Stimulated activated naive B cell treated with anti-CD40 and anti-IgM and Interleukin-4, amounts not matched to agents 10 μg/mL and 1 μg/mL and 100 μg/mL, for 72 hours (primary cell): ENCODE results near the gene POLD3.
A peak's percentile ranks its signal among the peaks of the same experiment; 100 is the strongest.

Experiments used
- ATAC-seq, 2 donors: fragments of 150-1000 bp; cut with Tn5 transposase; replicated peaks; 2 replicates each; pipeline ENCODE4 v1.10.0; 2021; ENCODE audit warnings: moderate library complexity in 1 of 2
- DNase-seq: peaks from one replicate; pipeline ENCODE4 v3.0.0; 2021
- H3K27ac Mint-ChIP-seq: one replicate; pipeline ENCODE4 v1.8.0; 2022; ENCODE audit warnings: mild to moderate bottlenecking, mixed read lengths
- H3K27me3 Mint-ChIP-seq, 2 donors: one replicate each; pipeline ENCODE4 v1.8.0; 2022; ENCODE audit warnings: mixed read lengths in 2 of 2
- H3K36me3 Mint-ChIP-seq, 2 donors: one replicate each; pipeline ENCODE4 v1.8.0; 2022; ENCODE audit warnings: mixed read lengths in 2 of 2, mild to moderate bottlenecking in 1 of 2
- H3K4me1 Mint-ChIP-seq, 2 donors: one replicate each; pipeline ENCODE4 v1.8.0; 2022; ENCODE audit warnings: mixed read lengths in 2 of 2, mild to moderate bottlenecking in 1 of 2
- H3K4me3 Mint-ChIP-seq, 2 donors: one replicate each; pipeline ENCODE4 v1.8.0; 2022; ENCODE audit warnings: mild to moderate bottlenecking in 2 of 2, mixed read lengths in 2 of 2, moderate library complexity in 1 of 2
- H3K9me3 Mint-ChIP-seq, 2 donors: one replicate each; pipeline ENCODE4 v1.8.0; 2022; ENCODE audit warnings: mixed read lengths in 2 of 2, mild to moderate bottlenecking in 1 of 2

The POLD3 gene

GRCh38 chr11:74636630-74637184 is 44.3 kb downstream of the POLD3 start:
- ATAC-seq: peak in 1 of 2 donors; percentile 38
- H3K27me3 Mint-ChIP-seq: no peaks in the 10 kb centered on the region
- DNase-seq: no peak
- no peak overlapping the region for H3K4me3 Mint-ChIP-seq
- H3K27ac Mint-ChIP-seq: no peak overlapping the region
- peaks cover 0 to 5% of the 10 kb centered on the region in 2 donors for H3K4me1 Mint-ChIP-seq
- H3K9me3 Mint-ChIP-seq: no peaks in the 10 kb centered on the region
- peaks cover 41 to 74% of the 10 kb centered on the region in 2 donors for H3K36me3 Mint-ChIP-seq

- Mint-ChIP-seq H3K27me3 (no peaks in the 10 kb centered on the region), H3K27ac (no peak overlapping the region), H3K4me1 (peaks cover 0 to 4% of the 10 kb centered on the region in 2 donors), H3K4me3 (no peak overlapping the region), H3K36me3 (peaks cover 42 to 77% of the 10 kb centered on the region in 2 donors), H3K9me3 (no peaks in the 10 kb centered on the region)
- no peak for ATAC-seq
- DNase-seq: no peak
Measured at GRCh38 chr11:74637700-74638099, 45.3 kb downstream of the POLD3 start.

GRCh38 chr11:74638869-74639268 is 46.5 kb downstream of the POLD3 start:
- Mint-ChIP-seq H3K36me3 (peaks cover 50 to 79% of the 10 kb centered on the region in 2 donors), H3K9me3 (no peaks in the 10 kb centered on the region), H3K4me3 (no peak overlapping the region), H3K27ac (no peak overlapping the region), H3K27me3 (no peaks in the 10 kb centered on the region), H3K4me1 (peaks cover 0 to 4% of the 10 kb centered on the region in 2 donors)
- DNase-seq (no peak), ATAC-seq (no peak)

GRCh38 chr11:74639533-74639932 is 47.2 kb downstream of the POLD3 start:
- Mint-ChIP-seq H3K4me1 (peaks cover 0 to 4% of the 10 kb centered on the region in 2 donors), H3K36me3 (peaks cover 49 to 78% of the 10 kb centered on the region in 2 donors), H3K27me3 (no peaks in the 10 kb centered on the region), H3K4me3 (no peak overlapping the region), H3K27ac (no peak overlapping the region), H3K9me3 (no peaks in the 10 kb centered on the region)
- no peak for ATAC-seq
- no peak for DNase-seq

- no peak for DNase-seq
- no peaks in the 10 kb centered on the region for H3K27me3 Mint-ChIP-seq
- ATAC-seq: no peak
- H3K36me3 Mint-ChIP-seq: peaks cover 42 to 65% of the 10 kb centered on the region in 2 donors
- H3K9me3 Mint-ChIP-seq: no peaks in the 10 kb centered on the region
- H3K27ac Mint-ChIP-seq: no peak overlapping the region
- H3K4me1 Mint-ChIP-seq: peaks cover 0 to 2% of the 10 kb centered on the region in 2 donors
- no peak overlapping the region for H3K4me3 Mint-ChIP-seq
Measured at GRCh38 chr11:74641289-74641688, 48.9 kb downstream of the POLD3 start.

- Mint-ChIP-seq H3K36me3 (peaks cover 38 to 61% of the 10 kb centered on the region in 2 donors), H3K27ac (no peak overlapping the region), H3K4me1 (no peaks in the 10 kb centered on the region), H3K27me3 (no peaks in the 10 kb centered on the region), H3K9me3 (no peaks in the 10 kb centered on the region), H3K4me3 (no peak overlapping the region)
- no peak for DNase-seq
- ATAC-seq: no peak
Measured at GRCh38 chr11:74641905-74642304, 49.5 kb downstream of the POLD3 start.

GRCh38 chr11:74642912-74643311 is 50.5 kb downstream of the POLD3 start:
- Mint-ChIP-seq H3K27me3 (no peaks in the 10 kb centered on the region), H3K9me3 (no peaks in the 10 kb centered on the region), H3K4me3 (no peak overlapping the region), H3K27ac (no peak overlapping the region), H3K36me3 (peaks cover 33 to 55% of the 10 kb centered on the region in 2 donors), H3K4me1 (no peaks in the 10 kb centered on the region)
- no peak for DNase-seq
- ATAC-seq: no peak

GRCh38 chr11:74644081-74644480 is 51.7 kb downstream of the POLD3 start:
- DNase-seq (no peak), ATAC-seq (no peak)
- Mint-ChIP-seq H3K4me1 (no peaks in the 10 kb centered on the region), H3K9me3 (no peaks in the 10 kb centered on the region), H3K27ac (no peak overlapping the region), H3K4me3 (no peak overlapping the region), H3K36me3 (peaks cover 37 to 56% of the 10 kb centered on the region in 2 donors), H3K27me3 (no peaks in the 10 kb centered on the region)

GRCh38 chr11:74646215-74646614 is 53.8 kb downstream of the POLD3 start:
- ATAC-seq (no peak), DNase-seq (no peak)
- Mint-ChIP-seq H3K4me3 (no peak overlapping the region), H3K27ac (no peak overlapping the region), H3K36me3 (peaks cover 34 to 58% of the 10 kb centered on the region in 2 donors), H3K27me3 (no peaks in the 10 kb centered on the region), H3K9me3 (no peaks in the 10 kb centered on the region), H3K4me1 (no peaks in the 10 kb centered on the region)

GRCh38 chr11:74646954-74647353 is 54.6 kb downstream of the POLD3 start:
- H3K27ac Mint-ChIP-seq: no peak overlapping the region
- no peak overlapping the region for H3K4me3 Mint-ChIP-seq
- no peaks in the 10 kb centered on the region for H3K9me3 Mint-ChIP-seq
- H3K27me3 Mint-ChIP-seq: no peaks in the 10 kb centered on the region
- DNase-seq: no peak
- H3K36me3 Mint-ChIP-seq: peaks cover 32 to 56% of the 10 kb centered on the region in 2 donors
- H3K4me1 Mint-ChIP-seq: no peaks in the 10 kb centered on the region
- ATAC-seq: no peak

GRCh38 chr11:74647404-74647803 is 55.0 kb downstream of the POLD3 start:
- Mint-ChIP-seq H3K27ac (no peak overlapping the region), H3K36me3 (peaks cover 32 to 53% of the 10 kb centered on the region in 2 donors), H3K27me3 (no peaks in the 10 kb centered on the region), H3K4me3 (no peak overlapping the region), H3K4me1 (no peaks in the 10 kb centered on the region), H3K9me3 (peaks cover 0 to under 1% of the 10 kb centered on the region in 2 donors)
- ATAC-seq (no peak), DNase-seq (no peak)

- H3K9me3 Mint-ChIP-seq: peaks cover 0 to 1% of the 10 kb centered on the region in 2 donors
- H3K36me3 Mint-ChIP-seq: peaks cover 30 to 53% of the 10 kb centered on the region in 2 donors
- H3K4me1 Mint-ChIP-seq: no peaks in the 10 kb centered on the region
- DNase-seq (no peak), ATAC-seq (no peak)
- H3K4me3 Mint-ChIP-seq: no peak overlapping the region
- no peak overlapping the region for H3K27ac Mint-ChIP-seq
- H3K27me3 Mint-ChIP-seq: no peaks in the 10 kb centered on the region
Measured at GRCh38 chr11:74647831-74648230, 55.4 kb downstream of the POLD3 start.

- H3K4me1 Mint-ChIP-seq: no peaks in the 10 kb centered on the region
- H3K27me3 Mint-ChIP-seq: no peaks in the 10 kb centered on the region
- H3K9me3 Mint-ChIP-seq: peaks cover 3 to 7% of the 10 kb centered on the region in 2 donors
- no peak overlapping the region for H3K4me3 Mint-ChIP-seq
- no peak overlapping the region for H3K27ac Mint-ChIP-seq
- ATAC-seq (no peak), DNase-seq (no peak)
- H3K36me3 Mint-ChIP-seq: peaks cover 33 to 57% of the 10 kb centered on the region in 2 donors
Measured at GRCh38 chr11:74648894-74649293, 56.5 kb downstream of the POLD3 start.

- ATAC-seq: no peak
- H3K4me3 Mint-ChIP-seq: no peak overlapping the region
- no peaks in the 10 kb centered on the region for H3K27me3 Mint-ChIP-seq
- H3K9me3 Mint-ChIP-seq: peaks cover 4 to 8% of the 10 kb centered on the region in 2 donors
- H3K27ac Mint-ChIP-seq: no peak overlapping the region
- no peak for DNase-seq
- peaks cover 41 to 65% of the 10 kb centered on the region in 2 donors for H3K36me3 Mint-ChIP-seq
- H3K4me1 Mint-ChIP-seq: no peaks in the 10 kb centered on the region
Measured at GRCh38 chr11:74650498-74650897, 58.1 kb downstream of the POLD3 start.

- ATAC-seq (no peak), DNase-seq (no peak)
- Mint-ChIP-seq H3K9me3 (peaks cover 24 to 31% of the 10 kb centered on the region in 2 donors), H3K27me3 (no peaks in the 10 kb centered on the region), H3K36me3 (peaks cover 69 to 87% of the 10 kb centered on the region in 2 donors), H3K4me3 (no peak overlapping the region), H3K27ac (no peak overlapping the region), H3K4me1 (peaks cover 0 to 6% of the 10 kb centered on the region in 2 donors)
Measured at GRCh38 chr11:74654976-74655375, 62.6 kb downstream of the POLD3 start.
